ENCODE measurements around the gene KMT2D.

KMT2D gene

GRCh38 chr12:49051777-49052438 is 8.7 kb downstream of the KMT2D start:
- DNase-seq: no peak

GRCh38 chr12:49051373-49051764 is 9.2 kb downstream of the KMT2D start:
- no peak for DNase-seq

GRCh38 chr12:49050507-49051372 is 9.9 kb downstream of the KMT2D start:
- DNase-seq: no peak

- DNase-seq: no peak
Measured at GRCh38 chr12:49049566-49050224, 10.9 kb downstream of the KMT2D start.

GRCh38 chr12:49048953-49049352 is 11.6 kb downstream of the KMT2D start:
- DNase-seq: no peak

GRCh38 chr12:49046129-49046895 is 14.3 kb downstream of the KMT2D start:
- DNase-seq: no peak

- DNase-seq: no peak
Measured at GRCh38 chr12:49044660-49045059, 15.9 kb downstream of the KMT2D start.

- DNase-seq: peak; percentile 1
Measured at GRCh38 chr12:49043856-49044258, 16.7 kb downstream of the KMT2D start.

GRCh38 chr12:49043241-49043640 is 17.4 kb downstream of the KMT2D start:
- DNase-seq: no peak

GRCh38 chr12:49041881-49042484 is 18.6 kb downstream of the KMT2D start:
- DNase-seq: no peak

- no peak for DNase-seq
Measured at GRCh38 chr12:49041036-49041880, 19.3 kb downstream of the KMT2D start.

- no peak for DNase-seq
Measured at GRCh38 chr12:49040364-49040855, 20.2 kb downstream of the KMT2D start.

- DNase-seq: no peak
Measured at GRCh38 chr12:49039421-49040363, 20.9 kb downstream of the KMT2D start.

- DNase-seq: no peak
Measured at GRCh38 chr12:49038291-49038955, 22.2 kb downstream of the KMT2D start.

GRCh38 chr12:49037947-49038237 is 22.7 kb downstream of the KMT2D start:
- DNase-seq: no peak

- no peak for DNase-seq
Measured at GRCh38 chr12:49037111-49037946, 23.3 kb downstream of the KMT2D start.

GRCh38 chr12:49036029-49036428 is 24.6 kb downstream of the KMT2D start:
- DNase-seq: no peak

GRCh38 chr12:49034286-49034622 is 26.3 kb downstream of the KMT2D start:
- no peak for DNase-seq

All from DMS153 (cell line).